ENCODE results near the gene RAD18.

- no peak for TF ChIP-seq EZH2 (IDR thresholded peaks at IDR 0.05; ENCODE audit: insufficient read depth, poor library complexity, severe bottlenecking)
- no peak for TF ChIP-seq EZH2phosphoT487 (IDR thresholded peaks at IDR 0.05; ENCODE audit: insufficient read depth, low read depth)
Observed at GRCh38 chr3:8952130-8952529, 11.1 kb downstream of the RAD18 start.
